HepG2 (cell line): Measurements from ENCODE around the gene ZCCHC7. TPM values are rescaled to one million over a fixed set of nuclear protein-coding genes. Genes with fewer than 3 reads are reported as not detected.
A peak's percentile ranks its signal among the peaks of the same experiment; 100 is the strongest.

ENCODE experiments used
- ATAC-seq: fragments of 200-7000 bp; cut with Tn5 transposase; 3 replicates; pipeline ENCODE4 v1.9.1; 2020; ENCODE audit warnings: mild to moderate bottlenecking, moderate library complexity
- BruUV-seq: library from RNA; stranded (reverse); fragments of 400-500 nt; replicated peaks from 2 replicates; lab custom pipeline; 2021; lab: Mats Ljungman, UMichigan
- CTCF ChIA-PET: fragments of 300-600 bp; formaldehyde crosslinking; extraction: SDS; loops from one replicate; lab custom pipeline; 2021; ENCODE audit warnings: low total read pairs, inconsistent platforms, low intra/inter-chr PET ratio; lab: Yijun Ruan, JAX
- POLR2A ChIA-PET: fragments of 350-600 bp; sonication (Branson Sonifier 250); formaldehyde crosslinking; loops from one replicate; lab custom pipeline; 2020; ENCODE audit warnings: antibody characterized with exemption, inconsistent platforms; lab: Yijun Ruan, JAX
- DNase-seq: peaks from one replicate; pipeline ENCODE4 v3.0.0-alpha.2; 2015; ENCODE audit warnings: low spot score
- FAIRE-seq: peaks from 3 replicates; lab custom pipeline; 2011; peaks lifted over from hg19 to GRCh38; lab: Jason Lieb, UNC
- H2AFZ ChIP-seq: one replicate; pipeline ENCODE4 v1.6.1; 2011; ENCODE audit warnings: low read length, inconsistent platforms
- H3K27ac ChIP-seq: fragments of 300-600 bp; 3 replicates; pipeline ENCODE4 v1.8.0; 2011; ENCODE audit warnings: mixed run types, mild to moderate bottlenecking, mixed read lengths, low read length, inconsistent platforms; ENCODE audit not compliant: insufficient read depth; ENCODE audit errors: extremely low read length
- H3K27me3 ChIP-seq, 2 experiments: fragments of 200-600 bp in 1 of 2; 2 replicates in 1 of 2; 3 replicates in 1 of 2; pipeline versions ENCODE4 v1.6.0 to v1.8.0; 2011; ENCODE audit warnings: low read length in 2 of 2, mild to moderate bottlenecking in 2 of 2, moderate library complexity in 2 of 2, inconsistent platforms in 1 of 2; ENCODE audit not compliant: insufficient read depth in 2 of 2, control insufficient read depth in 1 of 2
- H3K36me3 ChIP-seq, 2 experiments: fragments of 200-600 bp in 1 of 2; replicated peaks in 1 of 2; 2 replicates in 1 of 2; 3 replicates in 1 of 2; pipeline versions ENCODE4 v1.5.1 to v1.8.0; 2011; ENCODE audit warnings: low read length in 2 of 2, inconsistent platforms in 1 of 2; ENCODE audit not compliant: insufficient read depth in 2 of 2, control insufficient read depth in 1 of 2
- H3K4me1 ChIP-seq: 2 replicates; pipeline ENCODE4 v1.5.1; 2012; ENCODE audit warnings: low read length, inconsistent platforms; ENCODE audit not compliant: insufficient read depth
- H3K4me2 ChIP-seq: 2 replicates; pipeline ENCODE4 v1.6.0; 2011; ENCODE audit warnings: low read depth, low read length, inconsistent platforms
- H3K4me3 ChIP-seq, 3 experiments: fragments of 200-600 bp in 1 of 3; sonication (generic), shearing (Covaris generic) in 1 of 3; replicated peaks in 1 of 3; 2 replicates each; pipeline ENCODE4 v1.5.1; 2011 to 2016; ENCODE audit warnings: low read length in 3 of 3, inconsistent platforms in 2 of 3, low read depth in 2 of 3, mild to moderate bottlenecking in 2 of 3, control low read depth in 1 of 3, mixed read lengths in 1 of 3; ENCODE audit not compliant: insufficient read depth in 1 of 3
- H3K79me2 ChIP-seq: one replicate; pipeline ENCODE4 v1.6.1; 2011; ENCODE audit warnings: low read length, inconsistent platforms; ENCODE audit not compliant: insufficient read depth
- H3K9ac ChIP-seq: 2 replicates; pipeline ENCODE4 v1.6.0; 2011; ENCODE audit warnings: mild to moderate bottlenecking, low read depth, low read length, inconsistent platforms; ENCODE audit not compliant: insufficient read depth
- H3K9me3 ChIP-seq: 2 replicates; pipeline ENCODE4 v1.5.1; 2012; ENCODE audit warnings: mild to moderate bottlenecking, low read length
- H4K20me1 ChIP-seq: 2 replicates; pipeline ENCODE4 v1.6.0; 2011; ENCODE audit warnings: inconsistent platforms, mild to moderate bottlenecking, low read length, moderate library complexity; ENCODE audit not compliant: insufficient read depth
- BCL6 ChIP-seq: IDR thresholded peaks from 2 replicates; pipeline ENCODE4 v1.6.1; 2016; ENCODE audit warnings: missing genetic modification reagents, missing compliant biosample characterization
- CBFB ChIP-seq: sonication (generic); formaldehyde crosslinking; IDR thresholded peaks from 2 replicates; pipeline ENCODE4 v1.4.0; 2020; ENCODE audit warnings: missing genetic modification reagents
- FOXA3 ChIP-seq: IDR thresholded peaks from 2 replicates; pipeline ENCODE4 v1.6.1; 2016; ENCODE audit warnings: missing genetic modification reagents, missing compliant biosample characterization
- GATAD2A ChIP-seq: IDR thresholded peaks from 2 replicates; pipeline ENCODE4 v1.6.1; 2016
- HMG20A ChIP-seq: IDR thresholded peaks from 2 replicates; pipeline ENCODE4 v1.6.1; 2016; ENCODE audit warnings: borderline replicate concordance
- HNRNPH1 ChIP-seq: fragments of 200-400 bp; formaldehyde crosslinking; optimal IDR thresholded peaks from 2 replicates; pipeline ENCODE3; 2017; ENCODE audit warnings: mild to moderate bottlenecking, low read depth, low read length
- JDP2 ChIP-seq: sonication (generic); formaldehyde crosslinking; IDR thresholded peaks from 2 replicates; pipeline ENCODE4 v1.8.1; 2022; ENCODE audit warnings: missing genetic modification reagents, borderline replicate concordance
- KDM6A ChIP-seq: IDR thresholded peaks from 2 replicates; pipeline ENCODE4 v1.6.1; 2016; ENCODE audit warnings: low read depth
- MAFG ChIP-seq: sonication (generic); formaldehyde crosslinking; IDR thresholded peaks from 2 replicates; pipeline ENCODE4 v1.5.1; 2020; ENCODE audit warnings: mild to moderate bottlenecking, missing genetic modification reagents
- MTF1 ChIP-seq: sonication (generic); formaldehyde crosslinking; IDR thresholded peaks from 2 replicates; pipeline ENCODE4 v1.5.0; 2020; ENCODE audit warnings: missing genetic modification reagents
- MYPOP ChIP-seq: sonication (generic); formaldehyde crosslinking; IDR thresholded peaks from 2 replicates; pipeline ENCODE4 v1.8.1; 2023; ENCODE audit warnings: mild to moderate bottlenecking, moderate library complexity, missing genetic modification reagents
- NBN ChIP-seq: fragments of 450-650 bp; conservative IDR thresholded peaks from 2 replicates; pipeline ENCODE4 v1.6.1; 2017
- SOX13 ChIP-seq, 3 experiments: fragments of 450-650 bp in 1 of 3; sonication (generic) in 1 of 3; formaldehyde crosslinking in 1 of 3; IDR thresholded peaks in 2 of 3; conservative IDR thresholded peaks in 1 of 3; 2 replicates each; pipeline versions ENCODE4 v1.5.0 to v1.6.1; 2016 to 2020; ENCODE audit warnings: antibody characterized with exemption in 1 of 3, mild to moderate bottlenecking in 1 of 3, missing compliant biosample characterization in 1 of 3, missing genetic modification reagents in 1 of 3, moderate library complexity in 1 of 3
- STAG1 ChIP-seq: sonication (generic); formaldehyde crosslinking; IDR thresholded peaks from 2 replicates; pipeline ENCODE4 v1.4.0; 2020; ENCODE audit warnings: missing genetic modification reagents
- TBX2 ChIP-seq: sonication (generic); formaldehyde crosslinking; IDR thresholded peaks from 2 replicates; pipeline ENCODE4 v1.5.0; 2020; ENCODE audit warnings: missing genetic modification reagents, mild to moderate bottlenecking, borderline replicate concordance
- TCF7 ChIP-seq: sonication (generic); IDR thresholded peaks from 2 replicates; pipeline ENCODE4 v1.6.1; 2016; ENCODE audit warnings: antibody characterized with exemption, low read depth
- TCF7L2 ChIP-seq: IDR thresholded peaks from 2 replicates; pipeline ENCODE4 v1.6.1; 2011; ENCODE audit warnings: mild to moderate bottlenecking, low read depth, low read length, moderate library complexity
- YEATS2 ChIP-seq: sonication (generic); formaldehyde crosslinking; IDR thresholded peaks from 2 replicates; pipeline ENCODE4 v1.4.0; 2020; ENCODE audit warnings: missing genetic modification reagents, borderline replicate concordance
- YY1 ChIP-seq: IDR thresholded peaks from 2 replicates; pipeline ENCODE4 v1.6.1; 2011; ENCODE audit warnings: low read length, low read depth, moderate library complexity, mild to moderate bottlenecking; ENCODE audit not compliant: insufficient read depth, insufficient replicate concordance
- ZBTB7A ChIP-seq: sonication (generic); formaldehyde crosslinking; IDR thresholded peaks from 2 replicates; pipeline ENCODE4 v1.8.0; 2022; ENCODE audit warnings: mild to moderate bottlenecking, missing genetic modification reagents
- ZMYM2 ChIP-seq: sonication (generic); formaldehyde crosslinking; IDR thresholded peaks from 2 replicates; pipeline ENCODE4 v1.8.0; 2022; ENCODE audit warnings: mild to moderate bottlenecking, missing genetic modification reagents
- ZSCAN5A ChIP-seq: sonication (generic); formaldehyde crosslinking; IDR thresholded peaks from 2 replicates; pipeline ENCODE4 v1.8.0; 2022; ENCODE audit warnings: mild to moderate bottlenecking, missing genetic modification reagents, borderline replicate concordance
- WGBS: methylation state at CpG from one replicate; pipeline ENCODE4 v1.1.6; 2017; ENCODE audit warnings: low lambda C conversion rate; 5-methylcytosine and 5-hydroxymethylcytosine counted together
- in situ Hi-C: cut with HindIII; loops from 2 replicates; pipeline ENCODE4 v1.10.0; 2017; ENCODE audit warnings: low pct_unique_long_range_greater_than_20kb; ENCODE audit not compliant: extremely low pct_ligation_motif_present
- intact Hi-C: fragments of 100-400 bp; cut with micrococcal nuclease; formaldehyde crosslinking; loops from one replicate; pipeline ENCODE4 v1.10.0; 2022; ENCODE audit not compliant: unreplicated experiment
- polyA plus RNA-seq, 8 experiments: library from polyadenylated mRNA; depleted of rRNA in 3 of 8; stranded (reverse) in 7 of 8; unstranded in 1 of 8; fragments of >200 nt; fragmentation: Illumina TruSeq in 4 of 8; extraction: Trizol in 4 of 8; gene quantifications; 2 replicates each; pipeline versions ENCODE4 v1.2.1 to v1.2.3, GENCODE V29; 2011 to 2016; ENCODE audit warnings: low read depth in 4 of 8, missing spikeins in 1 of 8, mixed read lengths in 1 of 8; ENCODE audit not compliant: insufficient read depth in 1 of 8
- total RNA-seq, 5 experiments: library from RNA; depleted of rRNA; stranded (reverse); fragments of >200 nt; fragmentation: Illumina TruSeq; extraction: Trizol; gene quantifications; 2 replicates each; pipeline ENCODE4 v1.2.3, GENCODE V29; 2016; ENCODE audit warnings: low read depth in 1 of 5
- TF ChIP-seq, protein P1 (sequence below): IDR thresholded peaks from 2 replicates; pipeline ENCODE4 v1.6.1; 2016; ENCODE audit warnings: mild to moderate bottlenecking, missing biosample characterization, missing genetic modification reagents

Gene ZCCHC7
- total and polyA plus RNA-seq, 2 of the 13 experiments (the other 11 are each of a cell fraction or from before 2014, with no cell fraction given) = 13.6 to 19.3 TPM

- intact Hi-C loops = no loop called here
- H4K20me1 ChIP-seq = no peaks in the 10 kb centered on the region
- H3K27me3 ChIP-seq = no peaks in the 10 kb centered on the region
- 0% methylated on average over 1 of the region's 1 CpG for WGBS
- H2AFZ ChIP-seq = no peak overlapping the region
- H3K4me1 ChIP-seq = peaks cover 33% of the 10 kb centered on the region
- peak overlapping the region; percentile 0; the same call in 1 of the 2 replicates for H3K9ac ChIP-seq
- peak; percentile 45 for ATAC-seq
- in situ Hi-C loops = no loop called here
- CTCF ChIA-PET = no interaction called here
- no peaks in the 10 kb centered on the region for H3K9me3 ChIP-seq
- H3K27ac ChIP-seq = no peak overlapping the region
- peak overlapping the region; percentile 57 for H3K4me2 ChIP-seq
- DNase-seq = peak; percentile 53
- no peaks in the 10 kb centered on the region for H3K79me2 ChIP-seq
- H3K36me3 ChIP-seq = no peaks in the 10 kb centered on the region
- BruUV-seq = no TSS peak
- no peak overlapping the region; a peak in 1 of 6 replicates for H3K4me3 ChIP-seq
- FAIRE-seq = no peak
- POLR2A ChIA-PET = interaction anchor here (2.4 kb wide), 1 partner anchor 23 kb away, joined by 7 read pairs; the partner anchor contains the start of gene ZCCHC7
- TF ChIP-seq, protein P1, sequence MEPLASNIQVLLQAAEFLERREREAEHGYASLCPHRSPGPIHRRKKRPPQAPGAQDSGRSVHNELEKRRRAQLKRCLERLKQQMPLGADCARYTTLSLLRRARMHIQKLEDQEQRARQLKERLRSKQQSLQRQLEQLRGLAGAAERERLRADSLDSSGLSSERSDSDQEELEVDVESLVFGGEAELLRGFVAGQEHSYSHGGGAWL = no peak
- TF ChIP-seq BCL6 (CRISPR knock-in tag) (0 out of 2 replicates have a peak, but pooled peaks have one; percentile 26), ZBTB7A (no peak), MTF1 (CRISPR knock-in tag) (no peak), CBFB (CRISPR knock-in tag) (0 out of 2 replicates have a peak, but pooled peaks have one; percentile 51), MYPOP (CRISPR knock-in tag) (no peak), FOXA3 (CRISPR knock-in tag) (peak; percentile 90), GATAD2A (peak; percentile 74), KDM6A (CRISPR knock-in tag) (no peak), YY1 (no peak), HMG20A (CRISPR knock-in tag) (peak; percentile 61; the same call in 1 of the 2 replicates), YEATS2 (no peak), TCF7L2 (0 out of 2 replicates have a peak, but pooled peaks have one; percentile 17), MAFG (CRISPR knock-in tag) (no peak), SOX13 (IDR thresholded peaks at IDR 0.05) (no peak), SOX13 (CRISPR knock-in tag; conservative IDR thresholded peaks at IDR 0.05 in 1 of 2, IDR thresholded peaks at IDR 0.05 in 1 of 2) (no peak), NBN (no peak), JDP2 (CRISPR knock-in tag) (no peak), ZSCAN5A (CRISPR knock-in tag) (no peak), TCF7 (peak; percentile 72), HNRNPH1 (no peak), ZMYM2 (CRISPR knock-in tag) (no peak), TBX2 (CRISPR knock-in tag) (no peak), STAG1 (no peak)
These were observed 23.1 kb upstream of the ZCCHC7 start for GRCh38 chr9:37097294-37097693.
